IPS-NIHi7 (cell line): ENCODE results near the gene CPB2.
A peak's percentile ranks its signal among the peaks of the same experiment; 100 is the strongest.

Experiments
- DNase-seq: peaks from one replicate; pipeline ENCODE4 v3.0.0; 2012; ENCODE audit warnings: mixed read lengths; ENCODE audit errors: extremely low spot score

CPB2 gene

GRCh38 chr13:46100191-46100815 lies 4.5 kb downstream of the CPB2 start:
- no peak for DNase-seq

DNA sequence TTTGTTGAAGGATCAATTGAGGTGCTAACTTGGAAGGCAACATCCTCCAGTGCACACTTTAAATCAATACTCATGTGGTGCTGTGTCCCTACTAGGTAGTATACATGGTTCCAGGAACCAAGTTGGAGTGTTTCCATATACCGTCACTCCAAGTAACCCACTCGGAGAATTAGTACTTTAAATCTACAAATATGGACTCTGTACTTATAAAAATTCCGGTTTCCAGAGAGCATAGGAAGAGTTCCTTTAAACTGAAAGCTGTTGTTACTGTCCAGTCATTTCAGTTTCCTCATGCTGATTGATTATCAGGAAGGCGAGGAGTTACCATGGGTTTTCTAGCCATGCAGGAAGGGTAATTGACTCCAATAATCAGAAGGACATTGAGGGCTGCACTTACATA lies 7.2 kb downstream of the CPB2 start:
- DNase-seq, result no peak

- DNase-seq, result no peak
Measured at GRCh38 chr13:46097015-46097414, 7.8 kb downstream of the CPB2 start.

GRCh38 chr13:46094478-46094877 lies 10.4 kb downstream of the CPB2 start:
- no peak for DNase-seq

DNA sequence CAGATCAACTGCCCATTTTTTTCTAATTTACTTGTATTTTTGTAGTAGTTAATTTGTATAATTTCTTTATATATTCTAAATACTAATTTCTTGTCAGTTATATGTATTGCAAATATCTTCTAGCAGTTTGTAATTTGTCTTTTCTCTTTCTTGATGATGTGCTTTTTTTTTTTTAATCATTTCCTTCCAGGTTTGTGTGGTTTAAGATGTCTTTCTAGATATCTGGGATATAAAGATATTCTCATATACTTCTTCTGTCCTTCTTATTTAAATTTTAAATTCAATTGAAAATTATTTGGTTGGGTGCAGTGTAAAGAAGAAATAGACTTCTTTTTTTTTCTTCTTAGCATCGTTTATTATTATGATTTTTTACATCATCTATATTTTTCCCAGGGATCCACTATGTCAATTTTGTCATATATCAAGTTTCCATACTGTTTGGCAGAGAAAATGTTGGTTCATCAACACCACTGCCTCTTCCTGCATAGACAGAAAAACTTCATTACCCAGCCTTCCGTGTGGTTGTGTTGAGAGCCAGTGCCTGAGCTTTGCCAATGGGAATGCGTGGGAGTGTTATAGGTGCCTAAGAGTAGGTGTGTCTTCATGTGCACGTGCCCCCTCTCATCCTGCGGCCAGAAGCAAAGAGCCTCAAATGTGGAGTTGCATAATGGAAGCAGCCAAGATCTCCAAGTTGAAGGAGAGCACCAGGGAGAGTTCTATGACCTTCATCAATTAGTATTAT lies 15.8 kb downstream of the CPB2 start:
- DNase-seq, result no peak

- no peak for DNase-seq
Measured at GRCh38 chr13:46087481-46087880, 17.4 kb downstream of the CPB2 start.

GRCh38 chr13:46086985-46087384 lies 17.8 kb downstream of the CPB2 start:
- no peak for DNase-seq

DNA sequence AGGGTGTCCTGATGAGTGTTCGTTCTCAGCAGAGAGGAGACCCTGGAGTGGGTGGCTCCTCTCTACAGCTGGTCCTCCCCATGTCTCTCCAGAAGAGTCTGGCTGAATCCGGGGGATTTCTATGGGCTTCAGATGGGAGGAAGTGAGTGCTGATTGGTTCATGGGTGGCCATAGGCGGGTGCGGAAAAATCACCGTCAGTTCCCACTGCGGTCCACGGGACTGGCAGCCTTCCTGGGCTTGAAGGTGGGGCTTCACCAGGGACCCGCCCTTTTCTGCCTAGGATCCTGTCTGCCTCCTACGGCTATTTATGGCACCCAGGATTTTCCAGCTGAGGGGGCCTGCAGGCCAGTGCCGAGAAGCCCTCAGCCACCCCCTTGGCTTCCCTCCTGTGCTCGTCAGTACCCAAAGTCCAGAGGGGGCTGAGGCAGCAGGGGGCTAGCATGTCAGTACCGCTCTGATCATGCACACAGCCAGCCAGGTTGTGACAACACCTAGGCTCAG lies 18.4 kb downstream of the CPB2 start:
- DNase-seq, result no peak

DNA sequence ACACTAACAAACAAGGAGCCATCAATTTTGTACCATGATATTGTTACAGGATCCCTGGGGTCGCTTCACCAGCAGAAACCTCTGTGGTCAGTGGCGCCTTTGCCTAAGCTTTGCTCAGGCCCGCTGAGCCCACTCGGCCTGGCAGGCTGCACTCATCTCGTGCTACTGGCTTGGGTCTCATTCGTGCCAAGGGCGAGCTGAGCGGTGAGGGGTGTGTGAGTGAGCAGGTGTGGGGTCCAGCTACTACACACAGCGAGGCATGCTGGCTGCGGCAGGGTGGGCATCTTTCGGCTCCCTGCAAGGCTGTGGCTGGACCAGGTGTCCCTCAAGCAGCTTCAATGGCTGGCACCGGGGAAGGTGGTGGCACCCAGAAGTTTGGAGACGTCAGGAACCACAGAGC lies 19.1 kb downstream of the CPB2 start:
- no peak for DNase-seq

DNA sequence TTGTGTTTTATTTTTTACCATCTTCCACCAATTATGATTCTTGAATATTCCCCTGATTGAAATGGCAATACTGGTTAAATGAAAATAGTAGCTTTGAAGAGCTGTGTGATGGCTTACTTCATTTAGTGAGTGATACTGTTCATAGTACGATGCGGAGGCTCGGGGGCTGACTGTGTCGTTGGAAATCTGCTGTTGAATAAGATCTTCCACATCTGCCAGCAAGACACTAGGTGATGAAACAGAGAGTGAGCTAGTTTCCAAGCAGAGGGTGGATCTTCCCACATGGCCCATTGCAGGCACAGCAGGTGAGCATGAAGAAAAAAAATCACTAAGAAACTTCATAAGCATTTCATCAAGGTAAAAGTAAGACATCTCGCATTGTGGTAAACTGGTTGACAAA lies 22.5 kb downstream of the CPB2 start:
- DNase-seq, result no peak

GRCh38 chr13:46079770-46080169 lies 25.1 kb downstream of the CPB2 start:
- DNase-seq, result no peak

DNA sequence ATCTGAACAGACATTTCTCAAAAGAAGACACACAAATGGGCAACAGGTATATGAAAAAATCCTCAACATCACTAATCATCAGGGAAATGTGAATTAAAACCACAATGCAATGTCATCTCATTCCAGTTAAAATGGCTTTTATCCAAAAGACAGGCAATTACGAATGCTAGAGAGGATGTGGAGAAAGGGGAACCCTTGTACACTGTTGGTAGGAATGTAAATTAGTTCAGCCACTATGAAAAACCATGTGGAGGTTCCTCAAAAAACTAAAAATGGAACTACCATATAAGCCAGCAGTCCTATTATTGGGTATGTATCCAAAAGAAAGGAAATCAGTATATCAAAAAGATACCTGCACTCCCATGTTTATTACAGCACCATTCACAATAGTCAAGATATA lies 27.6 kb downstream of the CPB2 start:
- no peak for DNase-seq

DNA sequence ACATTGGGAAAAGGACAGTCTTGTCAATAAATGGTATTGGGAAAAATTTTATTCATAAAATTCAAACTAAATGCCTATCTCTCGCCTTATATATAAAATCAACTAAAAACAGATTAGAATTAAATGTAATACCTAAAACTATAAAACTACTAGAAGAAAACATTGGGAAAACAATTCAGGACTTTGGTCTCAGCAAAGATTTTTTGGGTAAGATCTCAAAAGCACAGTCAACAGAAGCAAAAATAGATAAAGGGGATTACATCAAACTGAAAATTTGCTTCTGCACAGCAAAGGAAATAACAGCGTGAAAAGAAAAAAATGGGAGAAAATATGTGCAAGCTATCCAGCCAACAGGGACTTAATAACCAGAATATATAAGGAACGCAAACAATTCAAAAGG lies 28.0 kb downstream of the CPB2 start:
- DNase-seq, result no peak

DNA sequence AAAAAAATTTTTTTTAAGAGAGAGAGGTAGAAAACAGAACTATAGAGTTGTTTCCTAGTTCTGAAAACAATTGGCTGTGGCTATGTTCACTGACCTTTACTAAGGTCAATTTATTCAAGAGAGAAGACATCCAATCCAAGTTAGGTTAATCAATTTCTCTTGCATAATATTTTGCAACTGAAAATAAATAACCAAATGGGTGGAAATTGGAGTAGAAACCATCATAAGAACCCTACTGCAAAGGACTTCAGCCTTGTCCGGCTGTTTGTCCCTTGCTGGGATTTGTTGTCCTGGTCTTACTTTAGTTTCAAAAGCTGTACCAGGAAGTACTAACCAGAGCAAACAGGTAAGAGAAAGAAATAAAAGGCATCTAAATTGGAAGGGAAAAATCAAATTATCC lies 29.0 kb downstream of the CPB2 start:
- DNase-seq, result no peak

- peak; percentile 62 for DNase-seq
Measured at GRCh38 chr13:46071590-46072249, 33.1 kb downstream of the CPB2 start.

DNA sequence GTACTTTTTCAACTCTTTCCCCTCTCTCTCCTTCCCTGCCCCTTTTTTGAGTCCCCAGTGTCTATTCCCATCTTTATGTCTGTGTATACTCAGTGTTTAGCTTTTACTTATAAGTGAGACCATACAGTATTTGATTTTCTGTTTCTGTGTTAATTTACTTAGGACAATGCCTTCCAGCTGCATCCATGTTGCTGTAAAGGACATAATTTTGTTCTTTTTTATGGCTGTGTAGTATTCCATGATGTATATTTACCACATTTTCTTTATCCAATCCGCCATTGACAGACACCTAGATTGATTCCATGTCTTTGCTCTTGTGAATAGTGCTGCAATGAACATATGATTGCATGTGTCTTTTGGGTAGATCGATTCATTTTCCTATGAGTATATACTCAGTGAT lies 41.5 kb downstream of the CPB2 start:
- no peak for DNase-seq

GRCh38 chr13:46062185-46062584 lies 42.6 kb downstream of the CPB2 start:
- DNase-seq, result no peak

DNA sequence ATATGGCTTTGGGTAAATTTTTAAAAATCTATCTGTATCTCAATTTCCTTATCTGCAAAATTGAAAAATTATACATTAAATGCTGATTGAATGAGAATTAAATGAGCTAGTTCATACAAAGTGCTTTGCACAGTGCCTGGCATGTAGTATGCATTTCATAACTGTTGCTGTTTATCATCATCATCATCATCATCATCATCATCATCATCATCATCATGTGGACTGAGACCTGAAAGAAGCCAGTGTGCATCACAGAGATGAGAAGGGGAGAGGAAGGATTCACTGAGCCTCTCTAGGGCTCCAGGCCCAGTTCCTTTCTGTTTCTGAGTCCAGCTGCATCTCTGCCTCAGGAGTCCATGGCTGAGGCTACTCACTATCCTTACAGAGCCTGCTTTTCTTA lies 45.4 kb downstream of the CPB2 start:
- DNase-seq, result no peak

GRCh38 chr13:46058268-46058667 lies 46.6 kb downstream of the CPB2 start:
- no peak for DNase-seq

- no peak for DNase-seq
Measured at GRCh38 chr13:46057256-46058015, 47.4 kb downstream of the CPB2 start.

- no peak for DNase-seq
Measured at GRCh38 chr13:46053162-46054012, 51.4 kb downstream of the CPB2 start.
